Activated CD8-positive, alpha-beta memory T cell treated with anti-CD3 and anti-CD28 coated beads, Interleukin-2, amount 50 U/mL, for 4 hours (primary cell): ENCODE measurements around the gene PDCD1.
"Not testable (repeated sequence)": the region's sequence is repeated elsewhere in the genome, so short reads cannot be mapped to it uniquely, and the experiment has no call there.

Experiments used
- DNase-seq: peaks from one replicate; pipeline ENCODE4 v3.0.0-alpha.2; 2020

PDCD1 gene

DNA sequence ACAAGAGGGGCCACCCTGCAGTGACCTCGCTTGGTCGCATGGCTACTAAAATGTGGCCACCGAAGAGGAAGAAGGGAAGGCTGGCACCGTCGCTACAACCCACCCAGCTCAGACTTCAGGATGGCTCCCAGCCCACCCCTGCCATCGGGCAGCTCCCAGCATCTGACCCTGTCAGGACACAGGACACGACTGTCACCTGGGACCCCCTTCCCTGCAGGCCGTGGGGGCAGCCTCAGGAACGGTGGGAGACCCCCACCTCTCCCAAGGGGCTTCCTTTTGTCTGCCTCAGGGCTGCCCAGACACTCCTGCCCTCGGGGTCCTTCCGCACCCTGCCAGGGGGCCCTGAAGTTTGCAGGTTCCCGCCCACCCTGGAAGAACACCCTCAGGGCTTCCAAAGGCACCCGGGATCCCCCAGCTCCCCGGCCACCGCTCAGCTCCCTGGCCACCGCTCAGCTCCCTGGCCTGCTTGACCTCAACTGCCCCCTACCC, 18.5 kb upstream of the PDCD1 start:
- no peak for DNase-seq

DNA sequence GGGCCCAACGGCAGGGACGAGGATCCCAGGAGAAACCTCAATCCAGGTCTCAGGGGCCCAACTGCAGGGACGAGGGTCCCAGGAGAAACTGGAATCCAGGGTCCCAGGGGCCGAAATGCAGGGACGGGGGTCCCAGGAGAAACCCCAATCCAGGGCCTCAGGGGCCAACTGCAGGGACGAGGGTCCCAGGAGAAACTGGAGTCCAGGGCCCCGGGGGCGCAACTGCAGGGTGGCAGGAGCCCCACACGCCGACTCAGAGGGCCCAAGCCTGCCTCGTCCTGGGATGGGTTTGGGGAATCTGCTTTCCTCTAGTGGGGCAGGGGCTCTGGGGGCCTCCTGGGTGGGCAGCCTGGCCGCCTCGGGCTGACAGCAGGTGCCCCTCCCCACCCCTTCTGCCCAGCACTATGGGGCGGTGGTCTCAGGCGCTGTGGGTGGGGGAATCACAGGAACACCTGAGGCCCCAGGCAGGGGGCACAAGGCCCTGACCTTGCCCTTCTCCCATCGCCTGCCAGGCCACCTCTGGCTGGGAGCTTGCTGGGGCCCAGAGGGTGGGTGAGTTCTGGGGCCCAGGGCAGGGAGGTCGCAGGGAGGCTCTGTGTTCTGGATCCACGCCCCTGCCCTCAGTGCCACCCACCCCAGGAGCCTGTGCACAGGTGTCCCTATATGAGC, 18.0 kb upstream of the PDCD1 start:
- no peak for DNase-seq

- not testable (repeated sequence) for DNase-seq
Observed at GRCh38 chr2:241875754-241876527, 17.2 kb upstream of the PDCD1 start.

GRCh38 chr2:241874277-241874925, 15.7 kb upstream of the PDCD1 start:
- no peak for DNase-seq

DNA sequence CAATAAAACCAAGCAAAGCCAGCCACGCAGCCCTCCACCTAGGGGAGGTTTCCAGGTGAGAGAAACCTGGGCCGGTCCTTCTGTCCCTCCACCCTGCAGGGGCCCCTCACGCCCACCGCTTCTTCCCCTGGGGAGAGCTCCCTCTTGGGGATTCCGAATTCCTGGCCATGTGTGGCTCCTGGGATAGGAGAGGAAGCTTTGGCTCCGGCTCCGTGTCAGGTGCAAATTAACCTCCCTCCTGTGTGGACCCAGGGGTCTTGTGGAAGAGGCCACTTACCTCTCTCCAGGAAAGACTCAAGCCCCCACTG, 15.1 kb upstream of the PDCD1 start:
- DNase-seq: no peak

- DNase-seq: no peak
Observed at GRCh38 chr2:241873081-241873802, 14.5 kb upstream of the PDCD1 start.

- DNase-seq: no peak
Observed at GRCh38 chr2:241872313-241872642, 13.6 kb upstream of the PDCD1 start.

DNA sequence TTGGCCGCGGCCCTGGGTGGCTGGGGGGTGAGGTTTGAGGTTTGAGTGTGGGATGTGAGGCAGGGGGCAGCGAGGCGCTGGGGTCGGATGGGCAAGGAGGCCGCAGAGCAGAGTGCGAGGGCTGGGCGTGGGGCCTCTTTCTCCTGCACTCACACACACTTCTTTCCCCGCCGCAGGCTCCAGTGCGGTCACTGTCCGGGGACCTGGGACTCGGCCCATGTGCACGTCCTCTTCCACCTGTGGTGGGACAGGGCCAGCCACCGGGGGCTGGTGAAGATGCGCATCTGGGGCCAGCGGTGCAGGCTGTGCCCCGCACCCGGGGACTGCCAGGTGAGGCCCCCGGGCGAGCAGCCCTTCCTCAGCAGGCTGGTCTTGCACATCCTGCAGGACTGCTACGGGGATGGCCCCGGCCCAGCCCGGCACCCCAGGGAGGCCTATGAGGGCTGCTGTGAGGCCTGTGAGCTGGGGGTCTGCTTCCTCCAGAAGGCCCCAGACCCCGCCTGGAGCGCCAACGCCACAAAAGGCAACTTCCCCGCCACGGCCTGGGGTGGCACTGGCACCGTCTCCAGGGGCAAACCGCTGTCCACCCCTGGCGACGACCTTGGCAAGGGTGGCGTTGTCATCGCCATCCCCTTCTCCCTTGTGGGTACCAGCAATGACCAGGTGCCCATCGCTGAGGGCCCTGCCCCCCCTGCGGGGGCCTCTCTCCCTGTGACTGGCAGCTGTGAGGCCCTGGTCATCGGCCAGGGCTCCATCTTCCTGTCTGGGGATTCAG, 13.0 kb upstream of the PDCD1 start:
- DNase-seq: no peak

DNA sequence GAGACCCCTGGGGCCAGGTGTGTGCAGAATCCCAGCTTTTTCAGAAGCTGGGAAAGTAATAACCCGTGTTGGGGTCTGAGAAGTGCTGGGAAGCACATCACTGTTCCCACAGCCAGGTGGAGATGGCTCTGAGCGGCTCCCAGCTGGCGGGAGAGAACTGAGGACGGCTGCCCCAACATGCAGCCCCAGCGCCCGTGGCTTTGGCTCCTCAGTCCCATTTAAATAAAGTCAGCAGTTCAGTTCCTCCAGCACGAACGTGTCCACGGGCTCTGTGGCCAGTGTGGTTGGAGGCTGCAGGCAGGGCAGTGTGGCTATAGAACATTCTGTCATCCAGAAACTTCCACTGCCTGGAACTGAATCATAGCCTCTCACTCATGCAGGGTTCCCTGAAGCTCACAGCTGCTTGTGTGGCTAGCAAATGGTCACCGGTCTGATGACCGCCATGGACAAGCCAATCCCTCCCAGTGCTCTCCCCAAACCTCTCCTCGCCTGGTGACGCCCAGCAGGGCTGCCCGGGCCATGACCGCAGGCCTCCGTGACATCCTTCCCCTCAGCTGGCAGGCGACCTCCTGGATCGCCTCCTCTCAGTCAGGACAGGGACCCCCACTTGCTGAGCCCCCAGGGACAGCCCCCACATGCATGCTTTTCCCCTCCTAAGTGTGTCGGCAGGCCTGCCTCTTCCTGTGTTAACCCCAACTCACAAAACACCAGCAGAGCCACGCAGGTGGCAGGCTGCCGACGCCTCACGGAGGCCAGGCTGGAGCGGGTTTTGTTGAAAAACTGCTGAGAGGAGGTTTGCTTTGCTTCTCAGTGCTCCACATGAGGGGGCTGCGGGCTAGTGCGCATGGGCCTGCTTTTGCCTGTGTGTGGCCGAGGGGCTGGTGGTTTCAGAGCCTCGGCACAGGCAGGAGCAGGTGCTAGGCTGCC, 12.2 kb upstream of the PDCD1 start:
- DNase-seq: peak; percentile 47

DNA sequence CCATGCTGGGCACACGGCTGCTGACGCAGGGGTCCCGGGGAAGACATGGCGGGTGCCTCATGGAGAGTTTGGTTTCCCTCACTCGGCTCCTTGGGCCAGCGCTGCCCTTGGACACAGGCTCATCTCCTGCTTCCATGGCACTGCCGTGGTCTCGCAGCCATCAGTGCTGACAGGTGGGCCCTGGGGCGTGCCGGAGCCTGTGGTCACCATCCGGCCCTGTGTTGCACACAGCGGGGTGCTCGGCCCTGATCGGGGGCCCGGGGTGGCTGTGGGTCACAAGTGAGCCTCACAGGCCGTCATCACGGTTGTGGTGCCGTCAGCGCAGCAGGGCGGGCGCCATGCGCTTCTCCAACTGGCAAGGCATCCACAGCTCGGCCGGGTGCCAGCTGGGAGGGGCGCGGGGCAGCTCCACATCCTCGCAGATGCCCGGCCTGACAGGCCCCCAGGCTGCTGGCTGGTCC, 11.4 kb upstream of the PDCD1 start:
- DNase-seq: no peak

DNA sequence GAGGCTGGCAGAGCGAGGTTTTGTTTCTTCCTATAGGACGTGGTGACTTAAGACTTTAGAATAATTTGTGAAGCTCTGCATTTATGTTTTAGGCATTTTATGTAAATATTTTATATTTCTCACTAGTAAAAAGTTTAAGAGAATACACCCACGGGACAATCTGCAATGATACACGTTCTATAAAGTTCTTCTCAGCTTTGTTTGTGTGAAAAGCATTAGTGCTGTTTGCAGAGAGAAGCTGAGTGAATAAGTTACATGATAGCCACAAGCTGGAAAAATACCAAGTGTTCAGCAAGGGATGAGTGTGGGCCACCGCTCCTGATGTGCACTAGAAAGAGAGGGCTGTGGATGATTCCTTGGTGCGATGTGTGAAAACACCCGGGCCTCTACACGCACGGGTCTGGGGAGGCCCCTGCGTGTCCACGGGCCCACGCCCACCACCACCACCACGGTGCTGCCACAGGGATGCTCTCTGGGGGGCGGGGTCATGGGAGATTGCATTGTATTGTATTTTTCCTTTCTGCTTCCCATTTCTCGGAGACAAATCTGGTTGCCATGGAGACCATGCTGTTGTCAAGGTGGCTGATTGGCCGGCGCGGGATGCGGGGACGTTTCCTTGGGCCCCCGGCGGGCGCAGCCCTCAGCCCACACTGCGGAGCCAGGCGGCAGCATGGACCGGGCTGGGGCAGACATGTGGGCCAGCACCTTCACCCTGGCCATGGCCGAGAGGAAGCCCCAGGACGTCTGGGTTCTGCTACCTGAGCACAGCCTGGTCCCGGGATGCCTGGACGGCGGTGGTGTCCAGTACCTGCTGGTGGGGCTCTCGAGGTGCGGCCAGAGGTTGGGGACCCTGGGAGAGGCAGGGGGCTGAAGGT, 10.6 kb upstream of the PDCD1 start, which contains the start of gene RTP5:
TSS of gene RTP5 (plus strand) at position 643 of the 875 bp plus-strand sequence. CDS start at position 671, 28 bp downstream.
- DNase-seq: no peak

- DNase-seq: no peak
Observed at GRCh38 chr2:241868661-241869081, 10.0 kb upstream of the PDCD1 start.

- peak; percentile 76 for DNase-seq
Observed at GRCh38 chr2:241867776-241868420, 9.2 kb upstream of the PDCD1 start.

DNA sequence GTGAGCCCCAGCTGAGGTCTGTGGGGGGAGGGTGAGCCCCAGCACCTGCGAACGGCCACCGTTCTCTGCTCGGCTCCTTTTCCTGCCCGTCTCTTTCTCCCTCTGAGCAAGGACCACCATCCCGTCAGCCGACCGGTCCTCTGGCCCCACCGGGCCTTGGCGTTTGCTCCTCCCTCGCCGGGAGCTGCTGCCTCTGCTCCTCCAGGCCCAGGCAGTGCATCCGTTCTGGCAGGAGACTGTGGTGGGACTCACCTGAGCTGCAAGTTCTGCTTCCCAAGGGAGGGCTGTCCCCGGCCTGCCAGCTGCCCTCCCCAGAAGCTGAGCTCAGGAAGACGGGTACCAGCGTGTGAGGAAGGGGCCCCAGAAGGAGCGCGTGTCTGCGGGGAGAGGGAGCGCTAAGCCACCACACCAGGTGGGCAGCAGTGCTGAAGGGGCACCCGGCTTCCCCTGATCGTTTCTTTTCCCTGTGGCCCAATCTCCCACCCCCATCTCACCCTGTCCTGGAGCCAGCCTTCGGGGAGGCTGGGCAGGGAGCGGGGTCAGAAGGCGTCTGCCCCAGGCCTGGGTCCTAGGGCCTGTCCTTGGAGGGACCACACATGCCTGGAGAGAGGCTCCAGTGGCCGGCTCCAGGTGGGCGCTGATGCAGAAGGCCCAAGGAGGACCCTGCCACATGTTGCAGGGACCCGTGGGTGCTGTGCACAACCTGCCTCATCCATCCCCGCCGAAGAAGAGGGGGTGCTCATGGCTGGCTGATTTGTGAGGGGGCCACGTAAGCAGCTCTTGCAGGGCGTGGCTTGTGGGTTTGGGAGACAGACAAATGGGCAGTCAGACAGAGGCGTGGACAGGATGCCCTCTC, 8.3 kb upstream of the PDCD1 start:
- DNase-seq: no peak

GRCh38 chr2:241865957-241866789, 7.5 kb upstream of the PDCD1 start:
- no peak for DNase-seq

DNA sequence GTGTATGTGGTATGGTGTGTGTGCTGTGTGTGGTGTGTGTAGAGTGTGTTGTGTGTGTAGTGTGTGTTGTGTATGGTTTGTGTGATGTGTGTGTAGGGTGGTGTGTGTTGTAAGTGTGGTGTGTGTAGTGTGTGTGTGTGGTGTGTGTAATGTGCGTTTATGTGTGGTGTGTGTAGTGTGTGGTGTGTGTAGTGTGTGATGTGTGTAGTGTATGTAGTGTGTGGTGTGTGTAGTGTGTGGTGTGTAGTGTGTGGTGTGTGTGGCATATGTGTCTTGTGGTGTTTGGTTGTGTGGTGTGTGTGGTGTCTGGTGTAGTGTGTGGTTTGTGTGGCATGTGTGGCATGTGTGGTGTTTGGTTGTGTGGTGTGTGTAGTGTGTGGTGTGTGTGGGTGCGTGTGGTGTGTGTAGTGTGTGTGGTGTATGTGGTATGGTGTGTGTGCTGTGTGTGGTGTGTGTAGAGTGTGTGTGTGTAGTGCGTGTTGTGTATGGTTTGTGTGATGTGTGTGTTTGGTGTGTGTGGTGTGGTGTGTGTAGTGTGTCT, 6.8 kb upstream of the PDCD1 start:
- DNase-seq: no peak

DNA sequence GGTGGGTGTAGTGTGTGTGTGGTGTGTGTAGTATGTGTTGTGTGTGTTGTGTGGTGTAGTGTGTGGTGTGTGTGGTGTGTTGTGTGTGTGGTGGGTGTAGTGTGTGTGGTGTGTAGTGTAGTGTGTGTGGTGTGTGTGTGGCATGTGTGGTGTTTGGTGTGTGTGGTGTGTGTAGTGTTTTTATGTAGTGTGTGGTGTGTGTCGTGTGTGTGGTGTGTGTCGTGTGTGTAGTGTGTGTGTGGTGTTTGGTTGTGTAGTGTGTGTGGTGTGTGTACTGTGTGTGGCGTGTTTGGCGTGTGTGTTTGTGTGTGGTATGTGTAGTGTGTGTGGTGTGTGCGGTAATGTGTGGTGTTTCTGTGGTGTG, 6.1 kb upstream of the PDCD1 start:
- no peak for DNase-seq
